Trophoblast cell (in vitro differentiated cells and primary cell): ENCODE measurements around the gene LPP.
"Not testable (repeated sequence)": the region's sequence is repeated elsewhere in the genome, so short reads cannot be mapped to it uniquely, and the experiment has no call there.

ENCODE experiments used
- DNase-seq, 2 donors: peaks; one replicate each; pipeline ENCODE4 v3.0.0-alpha.2; 2016
- H2AFZ ChIP-seq: 2 replicates; pipeline ENCODE4 v1.6.1; 2013; ENCODE audit warnings: low read length, moderate library complexity, mild to moderate bottlenecking; ENCODE audit not compliant: insufficient read depth, poor library complexity
- H2AK5ac ChIP-seq: 2 replicates; pipeline ENCODE4 v1.6.1; 2013; ENCODE audit warnings: mild to moderate bottlenecking, low read length
- H2BK120ac ChIP-seq: 2 replicates; pipeline ENCODE4 v1.6.1; 2013; ENCODE audit warnings: low read length, mild to moderate bottlenecking, moderate library complexity; ENCODE audit not compliant: insufficient read depth, poor library complexity
- H2BK12ac ChIP-seq: 2 replicates; pipeline ENCODE4 v1.6.1; 2013; ENCODE audit warnings: mild to moderate bottlenecking, low read length, moderate library complexity
- H2BK5ac ChIP-seq: 2 replicates; pipeline ENCODE4 v1.6.1; 2013; ENCODE audit warnings: low read length, low read depth, moderate library complexity, mild to moderate bottlenecking; ENCODE audit not compliant: poor library complexity
- H3K14ac ChIP-seq: 2 replicates; pipeline ENCODE4 v1.6.1; 2013; ENCODE audit warnings: mild to moderate bottlenecking, low read length
- H3K18ac ChIP-seq: 2 replicates; pipeline ENCODE4 v1.6.1; 2013; ENCODE audit warnings: mild to moderate bottlenecking, low read length
- H3K23ac ChIP-seq: 2 replicates; pipeline ENCODE4 v1.6.1; 2013; ENCODE audit warnings: low read length
- H3K27ac ChIP-seq: 2 replicates; pipeline ENCODE4 v1.5.1; 2013; ENCODE audit warnings: low read depth, mild to moderate bottlenecking, inconsistent platforms, low read length, moderate library complexity
- H3K27me3 ChIP-seq: 2 replicates; pipeline ENCODE4 v1.6.1; 2013; ENCODE audit warnings: inconsistent platforms, mild to moderate bottlenecking, low read length, moderate library complexity; ENCODE audit not compliant: insufficient read depth
- H3K36me3 ChIP-seq, 2 experiments: 1 replicate in 1 of 2; 2 replicates in 1 of 2; pipeline ENCODE4 v1.6.1; 2013; ENCODE audit warnings: low read length in 2 of 2, mild to moderate bottlenecking in 2 of 2, moderate library complexity in 1 of 2; ENCODE audit not compliant: insufficient read depth in 2 of 2, control insufficient read depth in 1 of 2
- H3K4ac ChIP-seq: 2 replicates; pipeline ENCODE4 v1.6.1; 2013; ENCODE audit warnings: low read depth, mild to moderate bottlenecking, low read length, moderate library complexity
- H3K4me1 ChIP-seq, 2 experiments: 1 replicate in 1 of 2; 2 replicates in 1 of 2; pipeline ENCODE4 v1.6.1; 2013; ENCODE audit warnings: low read length in 2 of 2, mild to moderate bottlenecking in 2 of 2, moderate library complexity in 1 of 2; ENCODE audit not compliant: insufficient read depth in 2 of 2, control insufficient read depth in 1 of 2
- H3K4me2 ChIP-seq: 2 replicates; pipeline ENCODE4 v1.6.1; 2013; ENCODE audit warnings: inconsistent platforms, mild to moderate bottlenecking, low read length, moderate library complexity
- H3K4me3 ChIP-seq: 2 replicates; pipeline ENCODE4 v1.5.1; 2013; ENCODE audit warnings: mild to moderate bottlenecking, low read depth, low read length, inconsistent platforms
- H3K79me1 ChIP-seq: one replicate; pipeline ENCODE4 v1.6.1; 2013; ENCODE audit warnings: low read length
- H3K79me2 ChIP-seq: 2 replicates; pipeline ENCODE4 v1.6.1; 2013; ENCODE audit warnings: low read length, mild to moderate bottlenecking; ENCODE audit not compliant: control insufficient read depth, insufficient read depth, poor library complexity
- H3K9ac ChIP-seq: 2 replicates; pipeline ENCODE4 v1.6.1; 2013; ENCODE audit warnings: mild to moderate bottlenecking, low read length
- H3K9me3 ChIP-seq: 2 replicates; pipeline ENCODE4 v1.6.1; 2013; ENCODE audit warnings: low read depth, mild to moderate bottlenecking, control low read depth, inconsistent platforms, low read length; ENCODE audit not compliant: insufficient read depth
- H4K12ac ChIP-seq: 2 replicates; pipeline ENCODE4 v1.6.1; 2013; ENCODE audit warnings: low read depth, mild to moderate bottlenecking, low read length, moderate library complexity
- H4K8ac ChIP-seq: 2 replicates; pipeline ENCODE4 v1.6.1; 2013; ENCODE audit warnings: low read depth, mild to moderate bottlenecking, low read length, moderate library complexity
- H4K91ac ChIP-seq: one replicate; pipeline ENCODE4 v1.6.1; 2013; ENCODE audit warnings: low read depth, mild to moderate bottlenecking, low read length, moderate library complexity
- WGBS: extraction: QIAGEN DNeasy Blood & Tissue Kit; methylation state at CpG from one replicate; pipeline ENCODE4 v1.1.7; 2013; ENCODE audit warnings: missing lambda C conversion rate; ENCODE audit not compliant: insufficient read length, insufficient coverage; ENCODE audit errors: extremely low coverage; 5-methylcytosine and 5-hydroxymethylcytosine counted together

The LPP gene

DNA sequence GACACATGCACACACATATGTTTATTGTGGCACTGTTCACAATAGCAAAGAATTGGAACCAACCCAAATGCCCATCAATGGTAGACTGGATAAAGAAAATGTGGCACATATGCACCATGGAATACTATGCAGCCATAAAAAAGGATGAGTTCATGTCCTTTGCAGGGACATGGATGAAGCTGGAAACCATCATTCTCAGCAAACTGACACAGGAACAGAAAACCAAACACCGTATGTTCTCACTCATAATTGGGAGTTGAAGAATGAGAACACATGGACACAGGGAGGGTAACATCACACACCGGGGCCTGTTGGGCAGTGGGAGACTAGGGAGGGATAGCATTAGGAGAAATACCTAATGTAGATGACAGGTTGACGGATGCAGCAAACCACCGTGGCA, 291.2 kb downstream of the LPP start:
- not testable (repeated sequence) for H3K18ac ChIP-seq, H3K14ac ChIP-seq, DNase-seq, H3K9me3 ChIP-seq, H3K23ac ChIP-seq, H2BK12ac ChIP-seq, H2BK5ac ChIP-seq, H3K4ac ChIP-seq, H2AK5ac ChIP-seq, H3K27me3 ChIP-seq, H3K27ac ChIP-seq, H2AFZ ChIP-seq, H4K91ac ChIP-seq, H4K8ac ChIP-seq, H3K4me1 ChIP-seq, H3K4me2 ChIP-seq, H2BK120ac ChIP-seq, H3K79me1 ChIP-seq, H3K79me2 ChIP-seq, H4K12ac ChIP-seq, H3K9ac ChIP-seq, H3K4me3 ChIP-seq, H3K36me3 ChIP-seq
- WGBS, result no CpG with 5 or more reads among the region's 4 CpGs

DNA sequence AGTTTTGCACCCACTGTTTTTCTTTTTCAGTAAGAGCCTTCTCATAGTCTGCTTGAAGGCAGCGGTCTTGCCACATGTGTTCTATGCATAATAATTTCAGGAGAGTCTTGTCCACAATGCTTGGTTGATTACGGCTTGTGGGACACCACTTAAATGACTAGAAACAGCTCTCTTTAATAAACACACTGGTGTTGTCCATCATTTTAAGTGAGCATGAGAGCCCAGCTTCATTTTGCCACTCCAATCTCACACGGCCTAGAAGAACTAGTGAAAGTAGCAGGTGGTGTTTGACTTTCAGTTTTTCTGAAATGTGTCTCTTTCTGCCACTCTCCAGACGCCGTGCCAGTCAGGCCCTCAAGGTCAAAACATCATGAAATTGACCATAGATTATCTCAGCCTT, 292.1 kb downstream of the LPP start:
- Histone ChIP-seq H4K12ac (no peak overlapping the region), H3K9ac (no peak overlapping the region), H4K8ac (no peak overlapping the region), H3K9me3 (no peaks in the 10 kb centered on the region), H3K4me1 (no peaks in the 10 kb centered on the region), H2BK120ac (no peak overlapping the region), H3K27me3 (no peaks in the 10 kb centered on the region), H3K14ac (no peak overlapping the region), H2AFZ (no peak overlapping the region), H3K79me2 (no peaks in the 10 kb centered on the region), H2BK5ac (no peak overlapping the region), H3K4me2 (no peak overlapping the region), H4K91ac (no peak overlapping the region), H3K4me3 (no peak overlapping the region), H3K4ac (no peak overlapping the region), H3K23ac (no peak overlapping the region), H2BK12ac (no peak overlapping the region), H3K18ac (no peak overlapping the region), H3K36me3 (no peaks in the 10 kb centered on the region), H2AK5ac (no peak overlapping the region), H3K79me1 (no peaks in the 10 kb centered on the region), H3K27ac (no peak overlapping the region)
- no peak for DNase-seq
- no CpG with 5 or more reads among the region's 5 CpGs for WGBS

DNA sequence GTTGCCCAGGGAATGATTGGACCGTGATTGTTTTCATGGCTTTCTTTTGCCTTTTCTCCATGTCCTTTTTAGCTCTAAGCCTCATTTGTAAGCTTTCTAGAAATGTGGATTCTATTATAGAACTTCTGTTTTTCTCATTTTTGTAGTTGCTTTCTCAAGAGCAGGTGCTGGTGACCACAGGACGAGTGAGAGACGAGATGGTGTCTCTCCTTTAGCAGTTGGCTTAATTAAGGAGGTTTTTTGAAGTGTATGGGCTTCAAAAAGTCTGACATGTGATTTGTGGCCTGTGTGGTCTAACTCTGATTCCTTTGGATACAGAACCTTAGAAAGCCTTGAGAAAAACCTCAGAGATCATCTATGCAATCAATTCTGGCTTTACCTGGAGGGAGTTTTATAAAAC, 292.8 kb downstream of the LPP start:
- no CpG with 5 or more reads among the region's 3 CpGs for WGBS
- DNase-seq, result no peak
- Histone ChIP-seq H3K4me1 (no peaks in the 10 kb centered on the region), H3K18ac (no peak overlapping the region), H2BK12ac (no peak overlapping the region), H3K9me3 (no peaks in the 10 kb centered on the region), H3K79me1 (no peaks in the 10 kb centered on the region), H3K79me2 (no peaks in the 10 kb centered on the region), H4K91ac (no peak overlapping the region), H3K9ac (no peak overlapping the region), H4K8ac (no peak overlapping the region), H3K14ac (no peak overlapping the region), H3K27ac (no peak overlapping the region), H2AFZ (no peak overlapping the region), H3K4me3 (no peak overlapping the region), H3K36me3 (no peaks in the 10 kb centered on the region), H3K4me2 (no peak overlapping the region), H3K23ac (no peak overlapping the region), H2BK5ac (no peak overlapping the region), H2BK120ac (no peak overlapping the region), H4K12ac (no peak overlapping the region), H3K27me3 (no peaks in the 10 kb centered on the region), H2AK5ac (no peak overlapping the region), H3K4ac (no peak overlapping the region)

DNA sequence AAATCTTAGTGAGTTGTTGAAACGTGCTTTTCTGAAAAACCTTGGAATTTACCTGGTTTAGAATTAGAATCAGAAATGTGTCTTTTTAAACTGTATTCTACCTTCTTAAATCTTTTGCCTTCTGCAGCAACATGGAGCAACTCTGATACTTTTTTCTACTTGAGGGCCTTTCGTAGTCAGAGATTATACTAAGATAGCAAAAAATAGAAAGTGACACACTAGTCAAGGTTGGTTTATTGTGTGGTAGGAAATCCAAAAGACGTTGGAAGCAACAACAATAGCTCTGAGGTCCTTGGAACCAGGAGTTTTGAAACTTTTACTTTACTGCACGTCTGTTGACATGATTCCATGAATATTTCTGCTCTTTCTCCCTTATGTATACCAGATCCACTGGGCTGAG, 294.9 kb downstream of the LPP start:
- H2BK120ac ChIP-seq, result no peak overlapping the region
- H3K4me2 ChIP-seq, result no peak overlapping the region
- no peak overlapping the region for H2BK5ac ChIP-seq
- H3K4me1 ChIP-seq, result no peaks in the 10 kb centered on the region
- no peaks in the 10 kb centered on the region for H3K36me3 ChIP-seq
- H2AK5ac ChIP-seq, result no peak overlapping the region
- H4K8ac ChIP-seq, result no peak overlapping the region
- no peak overlapping the region for H2AFZ ChIP-seq
- no peak overlapping the region for H3K4me3 ChIP-seq
- H3K79me2 ChIP-seq, result no peaks in the 10 kb centered on the region
- no CpG with 5 or more reads among the region's 4 CpGs for WGBS
- no peaks in the 10 kb centered on the region for H3K9me3 ChIP-seq
- no peak overlapping the region for H3K14ac ChIP-seq
- no peak overlapping the region for H4K12ac ChIP-seq
- H3K79me1 ChIP-seq, result no peaks in the 10 kb centered on the region
- no peak overlapping the region for H3K18ac ChIP-seq
- no peak overlapping the region for H3K4ac ChIP-seq
- H3K23ac ChIP-seq, result no peak overlapping the region
- H3K27ac ChIP-seq, result no peak overlapping the region
- no peak overlapping the region for H2BK12ac ChIP-seq
- no peak overlapping the region for H3K9ac ChIP-seq
- DNase-seq, result no peak
- H3K27me3 ChIP-seq, result no peaks in the 10 kb centered on the region
- no peak overlapping the region for H4K91ac ChIP-seq
